K562 (cell line): ENCODE results near the gene WDR45B. TPM values are rescaled to one million over a fixed set of nuclear protein-coding genes. Genes with fewer than 3 reads are reported as not detected.
"Not testable (repeated sequence)": the region's sequence is repeated elsewhere in the genome, so short reads cannot be mapped to it uniquely, and the experiment has no call there.

ENCODE experiments used
- ATAC-seq: fragments of 200-7000 bp; cut with Tn5 transposase; 3 replicates; pipeline ENCODE4 v1.9.1; 2020; ENCODE audit warnings: moderate library complexity
- BruUV-seq: library from RNA; stranded (reverse); fragments of 400-500 nt; replicated peaks from 2 replicates; lab custom pipeline; 2021; lab: Mats Ljungman, UMichigan
- CTCF ChIA-PET: fragments of 300-600 bp; formaldehyde crosslinking; extraction: SDS; loops from one replicate; lab custom pipeline; 2021; ENCODE audit warnings: low intra/inter-chr PET ratio; lab: Yijun Ruan, JAX
- POLR2A ChIA-PET: fragments of 300-600, 350-650 bp; sonication (Branson Sonifier 250); formaldehyde crosslinking; extraction: SDS; loops from one replicate; lab custom pipeline; 2021; ENCODE audit warnings: antibody characterized with exemption, inconsistent platforms; lab: Yijun Ruan, JAX
- DNase-seq, 4 experiments: peaks; one replicate each; pipeline versions ENCODE4 v3.0.0 to v3.0.0-alpha.2; 2011 to 2018; ENCODE audit warnings: low spot score in 3 of 4, mixed read lengths in 3 of 4; ENCODE audit errors: extremely low read depth in 1 of 4
- FAIRE-seq: peaks from 2 replicates; lab custom pipeline; 2011; peaks lifted over from hg19 to GRCh38; lab: Jason Lieb, UNC
- H2AFZ ChIP-seq: 2 replicates; pipeline ENCODE4 v1.6.0; 2011; ENCODE audit warnings: low read depth, low read length, control low read depth, inconsistent platforms
- H3K27ac ChIP-seq: fragments of 200-600 bp; 3 replicates; pipeline ENCODE4 v1.8.0; 2011; ENCODE audit warnings: low read depth, mild to moderate bottlenecking, control low read depth, inconsistent platforms, low read length, moderate library complexity, mixed read lengths; ENCODE audit errors: extremely low read depth
- H3K27me3 ChIP-seq, 2 experiments: fragments of 300-600 bp in 1 of 2; 2 replicates in 1 of 2; 3 replicates in 1 of 2; pipeline versions ENCODE4 v1.6.0 to v1.8.0; 2011; ENCODE audit warnings: inconsistent platforms in 2 of 2, low read length in 2 of 2, mild to moderate bottlenecking in 1 of 2, mixed read lengths in 1 of 2, moderate library complexity in 1 of 2; ENCODE audit not compliant: control insufficient read depth in 2 of 2, insufficient read depth in 2 of 2
- H3K36me3 ChIP-seq: fragments of 300-600 bp; 3 replicates; pipeline ENCODE4 v1.8.0; 2011; ENCODE audit warnings: mild to moderate bottlenecking, low read length, inconsistent platforms; ENCODE audit not compliant: control insufficient read depth, insufficient read depth
- H3K4me1 ChIP-seq, 2 experiments: fragments of 200-600 bp in 1 of 2; replicated peaks in 1 of 2; 2 replicates in 1 of 2; 3 replicates in 1 of 2; pipeline versions ENCODE4 v1.5.1 to v1.8.0; 2011; ENCODE audit warnings: inconsistent platforms in 2 of 2, low read length in 2 of 2, mild to moderate bottlenecking in 1 of 2, mixed read lengths in 1 of 2, moderate library complexity in 1 of 2; ENCODE audit not compliant: control insufficient read depth in 2 of 2, insufficient read depth in 2 of 2
- H3K4me2 ChIP-seq: 2 replicates; pipeline ENCODE4 v1.6.1; 2011; ENCODE audit warnings: low read length, control low read depth, inconsistent platforms, mixed read lengths; ENCODE audit not compliant: insufficient read depth
- H3K4me3 ChIP-seq: fragments of 200-600 bp; sonication (generic), shearing (Covaris generic); 2 replicates; pipeline ENCODE4 v1.5.1; 2016; ENCODE audit warnings: control low read depth, inconsistent platforms
- H3K79me2 ChIP-seq: fragments of 200-600 bp; 3 replicates; pipeline ENCODE4 v1.8.0; 2011; ENCODE audit warnings: low read length, inconsistent platforms; ENCODE audit not compliant: control insufficient read depth, insufficient read depth
- H3K9ac ChIP-seq, 2 experiments: 2 replicates each; pipeline versions ENCODE4 v1.6.0 to v1.6.1; 2011; ENCODE audit warnings: low read depth in 2 of 2, low read length in 2 of 2, control low read depth in 1 of 2, inconsistent platforms in 1 of 2, mild to moderate bottlenecking in 1 of 2, mixed read lengths in 1 of 2; ENCODE audit not compliant: insufficient read depth in 1 of 2
- H3K9me1 ChIP-seq: one replicate; pipeline ENCODE4 v1.6.0; 2011; ENCODE audit warnings: inconsistent platforms, mild to moderate bottlenecking, low read length, moderate library complexity; ENCODE audit not compliant: control insufficient read depth, insufficient read depth
- H3K9me3 ChIP-seq: replicated peaks from 2 replicates; pipeline ENCODE4 v1.5.1; 2011; ENCODE audit warnings: low read depth, low read length, inconsistent platforms; ENCODE audit not compliant: control insufficient read depth, insufficient read depth
- H4K20me1 ChIP-seq: replicated peaks from 2 replicates; pipeline ENCODE4 v1.6.1; 2011; ENCODE audit warnings: low read length, inconsistent platforms, mixed read lengths; ENCODE audit not compliant: control insufficient read depth, insufficient read depth
- POLR2G ChIP-seq: fragments of 200-400 bp; formaldehyde crosslinking; IDR thresholded peaks from 2 replicates; pipeline ENCODE4 v1.6.1; 2017; ENCODE audit warnings: low read depth, mild to moderate bottlenecking, antibody characterized with exemption, low read length, moderate library complexity
- RBM22 ChIP-seq: fragments of 200-400 bp; formaldehyde crosslinking; IDR thresholded peaks from 2 replicates; pipeline ENCODE4 v1.6.1; 2018; ENCODE audit warnings: low read length, low read depth; ENCODE audit not compliant: poor library complexity, severe bottlenecking
- WGBS: fragments of 100-300 bp; shearing (Covaris generic); methylation state at CpG from one replicate; pipeline ENCODE4 v1.1.6; 2016; ENCODE audit warnings: low coverage, mixed read lengths; ENCODE audit not compliant: insufficient coverage; ENCODE audit errors: missing lambda C conversion rate; 5-methylcytosine and 5-hydroxymethylcytosine counted together
- in situ Hi-C: fragments of 300-500 bp; cut with MboI; formaldehyde crosslinking; loops from 4 replicates; pipeline ENCODE4 v1.15.0; 2018; ENCODE audit warnings: inconsistent platforms, mixed read lengths
- intact Hi-C: fragments of 100-400 bp; cut with micrococcal nuclease; formaldehyde crosslinking; loops from 2 replicates; pipeline ENCODE4 v1.14.2; 2022
- polyA plus RNA-seq, 8 experiments: library from polyadenylated mRNA; depleted of rRNA in 4 of 8; stranded (reverse) in 5 of 8; unstranded in 3 of 8; fragments of >200 nt; fragmentation: Nextera tagmentation in 2 of 8; fragmentation: Illumina TruSeq in 1 of 8; extraction: Ambion mirVana in 2 of 8; extraction: Trizol in 1 of 8; gene quantifications; 2 replicates each; pipeline versions ENCODE4 v1.2.1 to v1.2.3, GENCODE V29; 2011 to 2014; ENCODE audit warnings: inconsistent platforms in 1 of 8, missing spikeins in 1 of 8
- total RNA-seq, 7 experiments: library from RNA; depleted of rRNA in 6 of 7; stranded (reverse); fragments of >200 nt in 6 of 7; fragmentation: Illumina TruSeq in 2 of 7; extraction: Trizol in 2 of 7; gene quantifications; 2 replicates each; pipeline versions ENCODE4 v1.2.1 to v1.2.3, GENCODE V29; 2011 to 2021; ENCODE audit warnings: low replicate concordance in 1 of 7
- TF ChIP-seq, protein P1 (sequence below): sonication (generic); formaldehyde crosslinking; IDR thresholded peaks from 2 replicates; pipeline ENCODE4 v1.8.1; 2023; ENCODE audit warnings: mild to moderate bottlenecking, missing genetic modification reagents

The WDR45B gene
- total and polyA plus RNA-seq, 9 of the 15 experiments (the other 6 are each of a cell fraction or from before 2014, with no cell fraction given) = 0.72 to 74.4 (median 35.9) TPM

DNA sequence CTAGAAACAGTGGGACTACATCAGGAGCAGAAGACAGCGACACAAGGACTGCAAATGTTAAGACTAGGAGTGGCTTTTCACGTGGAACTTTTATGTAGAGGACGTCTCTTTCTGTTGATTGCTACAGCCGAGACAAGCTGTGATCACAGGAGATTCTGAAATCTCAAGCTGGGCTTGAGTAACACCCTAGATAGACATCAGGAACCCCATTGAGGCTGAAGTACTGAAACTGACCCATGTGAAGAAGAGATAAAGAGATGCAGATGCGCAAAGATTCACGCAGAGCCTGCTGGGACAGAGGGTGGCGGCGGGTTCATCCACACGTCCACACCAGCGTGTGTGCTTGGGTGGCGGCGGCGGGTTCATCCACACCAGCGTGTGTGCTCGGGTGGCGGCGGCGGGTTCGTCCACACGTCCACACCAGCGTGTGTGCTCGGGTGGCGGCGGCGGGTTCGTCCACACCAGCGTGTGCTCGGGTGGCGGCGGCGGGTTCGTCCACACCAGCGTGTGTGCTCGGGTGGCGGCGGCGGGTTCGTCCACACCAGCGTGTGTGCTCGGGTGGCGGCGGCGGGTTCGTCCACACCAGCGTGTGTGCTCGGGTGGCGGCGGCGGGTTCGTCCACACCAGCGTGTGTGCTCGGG is 72.5 kb downstream of the WDR45B start:
- 90% methylated on average over 11 of the region's 52 CpGs for WGBS
- H3K4me2 ChIP-seq, CTCF ChIA-PET, ATAC-seq, H3K4me1 ChIP-seq, H3K9ac ChIP-seq, H4K20me1 ChIP-seq, H3K27me3 ChIP-seq, H3K9me1 ChIP-seq, in situ Hi-C loops, H3K9me3 ChIP-seq, H3K4me3 ChIP-seq, BruUV-seq, intact Hi-C loops, H2AFZ ChIP-seq, FAIRE-seq, DNase-seq, H3K27ac ChIP-seq: not testable (repeated sequence)
- TF ChIP-seq RBM22 (peak; percentile 85), POLR2G (peak; percentile 58)
- TF ChIP-seq, protein P1, sequence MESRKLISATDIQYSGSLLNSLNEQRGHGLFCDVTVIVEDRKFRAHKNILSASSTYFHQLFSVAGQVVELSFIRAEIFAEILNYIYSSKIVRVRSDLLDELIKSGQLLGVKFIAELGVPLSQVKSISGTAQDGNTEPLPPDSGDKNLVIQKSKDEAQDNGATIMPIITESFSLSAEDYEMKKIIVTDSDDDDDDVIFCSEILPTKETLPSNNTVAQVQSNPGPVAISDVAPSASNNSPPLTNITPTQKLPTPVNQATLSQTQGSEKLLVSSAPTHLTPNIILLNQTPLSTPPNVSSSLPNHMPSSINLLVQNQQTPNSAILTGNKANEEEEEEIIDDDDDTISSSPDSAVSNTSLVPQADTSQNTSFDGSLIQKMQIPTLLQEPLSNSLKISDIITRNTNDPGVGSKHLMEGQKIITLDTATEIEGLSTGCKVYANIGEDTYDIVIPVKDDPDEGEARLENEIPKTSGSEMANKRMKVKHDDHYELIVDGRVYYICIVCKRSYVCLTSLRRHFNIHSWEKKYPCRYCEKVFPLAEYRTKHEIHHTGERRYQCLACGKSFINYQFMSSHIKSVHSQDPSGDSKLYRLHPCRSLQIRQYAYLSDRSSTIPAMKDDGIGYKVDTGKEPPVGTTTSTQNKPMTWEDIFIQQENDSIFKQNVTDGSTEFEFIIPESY (CRISPR knock-in tag) = peak; percentile 71
- Histone ChIP-seq H3K79me2 (peaks cover 30% of the 10 kb centered on the region), H3K36me3 (peaks cover 79% of the 10 kb centered on the region; the same call in 2 of the 3 replicates)
- POLR2A ChIA-PET = interaction anchor here (0.9 to 1.2 kb wide), 2 partner anchors 15 to 93 kb away, joined by 3 to 4 read pairs; no protein-coding TSS in a partner anchor
